Activated CD4-positive, alpha-beta T cell treated with anti-CD3 and anti-CD28 coated beads for 24 hours (primary cell): ENCODE results near the gene TRIM58.

ENCODE experiments used
- DNase-seq, 2 donors: peaks; one replicate each; pipeline ENCODE4 v3.0.0-alpha.2; 2020; ENCODE audit warnings: low read depth in 2 of 2

Gene TRIM58

GRCh38 chr1:247884797-247885413 lies 27.9 kb downstream of the TRIM58 start:
- DNase-seq = no peak

DNA sequence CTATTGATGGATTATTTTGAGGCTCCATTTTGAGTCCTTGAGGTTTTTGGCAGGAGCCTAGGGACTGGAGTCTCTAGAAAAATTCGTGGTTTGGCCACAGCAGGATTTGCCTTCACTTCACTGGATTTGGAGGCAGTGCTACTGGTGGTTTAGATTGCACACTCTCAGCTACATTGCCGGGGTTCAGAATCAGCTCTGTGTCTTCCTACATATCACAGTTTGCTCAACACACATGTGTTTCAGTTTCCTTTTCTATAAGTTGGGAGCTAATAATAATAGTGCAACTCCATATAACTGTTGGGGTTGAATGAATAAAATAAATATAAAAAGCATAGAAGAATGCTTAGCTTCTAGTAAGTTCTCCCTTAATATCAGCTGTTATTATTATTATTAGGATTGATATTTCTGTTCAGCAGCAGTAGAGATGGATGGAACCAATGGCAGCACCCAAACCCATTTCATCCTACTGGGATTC lies 38.2 kb downstream of the TRIM58 start, which contains the start of gene OR2W3:
OR2W3 (plus strand) TSS at position 425 of the 475 bp plus-strand sequence; CDS start at position 425, 0 bp downstream.
- DNase-seq = no peak

- no peak for DNase-seq
Observed at GRCh38 chr1:247895976-247896375, 39.0 kb downstream of the TRIM58 start.

- no peak for DNase-seq
Observed at GRCh38 chr1:247904122-247904521, 47.1 kb downstream of the TRIM58 start.

- DNase-seq = no peak
Observed at GRCh38 chr1:247905181-247905580, 48.2 kb downstream of the TRIM58 start.

DNA sequence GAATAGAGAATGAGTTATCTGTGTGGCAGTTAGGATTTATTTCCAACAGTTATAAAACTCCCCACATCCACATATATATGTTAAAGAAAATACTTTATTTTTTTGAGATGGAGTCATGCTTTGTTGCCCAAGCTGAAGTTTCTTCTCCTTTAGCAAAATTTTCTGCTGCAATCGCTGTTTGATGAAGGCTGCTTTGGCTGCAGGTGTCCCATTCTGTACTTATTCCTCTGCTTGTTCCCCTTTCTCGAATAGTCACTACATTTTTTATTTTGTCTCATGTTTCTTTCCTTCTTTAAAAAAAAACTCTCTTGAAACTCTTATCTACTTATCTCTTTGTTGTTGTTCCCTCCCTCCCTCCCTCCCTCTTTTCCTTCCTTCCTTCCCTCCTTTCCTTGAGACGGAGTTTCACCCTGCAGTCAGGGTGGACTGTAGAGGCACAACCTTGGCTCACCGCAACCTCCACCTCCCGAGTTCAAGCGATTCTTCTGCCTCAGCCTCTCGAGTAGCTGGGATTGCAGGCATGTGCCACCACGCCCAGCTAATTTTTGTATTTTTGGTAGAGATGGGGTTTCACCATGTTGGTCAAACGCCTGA lies 49.0 kb downstream of the TRIM58 start:
- DNase-seq = no peak

- DNase-seq = no peak
Observed at GRCh38 chr1:247906504-247907047, 49.6 kb downstream of the TRIM58 start.

- no peak for DNase-seq
Observed at GRCh38 chr1:247908766-247909165, 51.8 kb downstream of the TRIM58 start.

- DNase-seq = no peak
Observed at GRCh38 chr1:247913786-247914185, 56.8 kb downstream of the TRIM58 start.

- DNase-seq = no peak
Observed at GRCh38 chr1:247914941-247915662, 58.1 kb downstream of the TRIM58 start.

DNA sequence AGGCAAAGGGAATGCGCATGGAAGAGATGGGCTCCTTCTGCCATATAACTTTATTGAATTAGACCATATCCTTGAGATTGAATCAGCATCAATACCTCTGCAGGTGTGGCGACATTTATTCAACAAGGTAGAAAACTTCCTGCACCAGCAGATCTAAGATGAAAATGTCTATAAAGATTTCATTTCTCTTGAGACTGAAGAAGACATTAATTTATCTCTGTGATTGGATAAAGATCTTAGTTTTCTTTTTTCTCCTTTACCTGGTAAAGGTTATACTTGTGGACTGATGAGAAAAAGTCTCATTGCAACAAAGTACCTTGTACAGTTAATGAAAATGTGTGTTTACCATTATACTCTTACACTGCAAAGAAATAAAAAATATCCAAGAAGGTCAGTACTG lies 63.0 kb downstream of the TRIM58 start, which contains the start of gene OR2T8:
OR2T8 (plus strand) TSS at position 301 of the 400 bp plus-strand sequence. CDS start 766 bp downstream, outside the sequence.
- DNase-seq = no peak

DNA sequence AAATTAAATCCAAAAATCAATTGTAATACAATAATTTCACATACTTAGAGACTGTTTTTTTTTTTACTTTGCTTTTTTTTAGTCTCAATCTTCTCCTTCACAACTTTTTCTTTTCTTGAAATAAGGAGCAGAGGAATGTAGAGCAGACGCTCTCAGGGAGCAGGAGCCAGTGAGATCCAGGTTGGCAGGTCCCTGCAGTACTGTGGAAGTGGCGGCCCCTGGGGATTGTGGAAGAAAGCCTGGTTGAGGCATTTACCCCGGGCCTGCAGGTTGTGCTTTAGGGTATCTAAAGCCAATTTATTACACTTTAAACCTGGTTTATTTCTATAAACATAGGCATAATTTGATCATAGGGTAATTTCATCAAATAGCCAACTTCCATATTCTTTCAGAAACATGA lies 67.0 kb downstream of the TRIM58 start:
- no peak for DNase-seq

- no peak for DNase-seq
Observed at GRCh38 chr1:247924868-247925267, 67.9 kb downstream of the TRIM58 start, which contains the start of gene OR2AJ1. Gene OR2AJ1 (plus strand): TSS chr1:247924889. CDS start chr1:247933769, 8,880 bp downstream.
